ENCODE measurements around the gene MAP1A. TPM values are rescaled to one million over a fixed set of nuclear protein-coding genes. Genes with fewer than 3 reads are reported as not detected.

The MAP1A gene
- total RNA-seq, 1 experiment from 2014 or later, result 1.9 TPM

DNA sequence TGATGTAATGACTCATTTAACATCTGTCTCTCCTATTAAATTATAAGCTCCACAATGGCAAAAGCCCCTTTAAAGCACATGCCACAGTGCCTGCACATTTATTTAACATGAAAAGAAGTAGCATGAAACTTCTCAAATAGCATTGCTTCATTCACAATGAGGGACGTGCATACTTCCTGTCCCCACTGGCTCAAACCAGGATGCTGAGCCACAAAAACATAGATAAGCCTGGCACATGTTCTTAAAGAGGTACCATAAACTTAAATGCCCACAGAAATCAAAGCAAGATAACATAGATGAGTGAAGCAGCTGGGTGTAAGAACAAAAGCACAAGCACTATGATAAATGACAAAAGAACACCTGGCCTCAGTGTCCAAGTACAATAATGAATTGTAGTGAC lies 28.2 kb upstream of the MAP1A start:
- no peak for TF ChIP-seq JUND (IDR thresholded peaks at IDR 0.05)
- TF ChIP-seq ELF1 (IDR thresholded peaks at IDR 0.05; ENCODE audit: borderline replicate concordance, low read depth), result no peak
- no peak for TF ChIP-seq FOSL1 (IDR thresholded peaks at IDR 0.05; ENCODE audit: low read depth)
- no peak for TF ChIP-seq CEBPB (IDR thresholded peaks at IDR 0.05; ENCODE audit: low read depth)
- TF ChIP-seq SIN3A (IDR thresholded peaks at IDR 0.05; ENCODE audit: low read depth), result no peak
- TF ChIP-seq ZFX (IDR thresholded peaks at IDR 0.05), result no peak
- TF ChIP-seq RAD21 (IDR thresholded peaks at IDR 0.05; ENCODE audit: low read depth), result no peak
- DNase-seq (ENCODE audit: low read depth, low spot score) (no peak), ATAC-seq (no peak)
- H3K9me3 ChIP-seq (ENCODE audit: control insufficient read depth in 1 of 2, insufficient read depth in 1 of 2, low read depth in 1 of 2, low read length in 2 of 2), result no peaks in the 10 kb centered on the region
- H3K79me2 ChIP-seq (ENCODE audit: insufficient read depth, low read length), result peaks cover 9% of the 10 kb centered on the region
- no peak overlapping the region for H3K4me3 ChIP-seq (replicated peaks in 1 of 2; ENCODE audit: low read depth in 1 of 2, low read length in 2 of 2)
- no peaks in the 10 kb centered on the region for H3K27me3 ChIP-seq (ENCODE audit: insufficient read depth, low read length)
- no peak overlapping the region for H3K27ac ChIP-seq (ENCODE audit: low read depth, low read length)
- no peak overlapping the region for H3K4me2 ChIP-seq (ENCODE audit: low read length)
- RAD21 ChIA-PET (ENCODE audit: low non-redundant PET in 1 of 2, low total read pairs in 2 of 2, uncharacterized antibody in 2 of 2, unreplicated experiment in 2 of 2), result no interaction called here
- POLR2A ChIA-PET, result no interaction called here
- H2AFZ ChIP-seq (ENCODE audit: low read depth, low read length, poor library complexity, severe bottlenecking), result no peak overlapping the region
- H3K9ac ChIP-seq (ENCODE audit: low read length), result no peak overlapping the region
- intact Hi-C loops (cut with micrococcal nuclease), result no loop called here
- CTCF ChIA-PET, result no interaction called here
- peaks cover 11 to 32% of the 10 kb centered on the region in 2 experiments for H3K36me3 ChIP-seq (ENCODE audit: control insufficient read depth in 1 of 2, insufficient read depth in 2 of 2, low read length in 2 of 2)
- H3K4me1 ChIP-seq (ENCODE audit: control insufficient read depth in 1 of 2, insufficient read depth in 2 of 2, low read length in 2 of 2), result peaks cover 4 to 13% of the 10 kb centered on the region in 2 experiments; a peak in 3 of 4 replicates
- no TSS peak for BruUV-seq (replicated peaks)
- no peaks in the 10 kb centered on the region for H3K9me2 ChIP-seq (ENCODE audit: insufficient read depth)
- H4K20me1 ChIP-seq (ENCODE audit: insufficient read depth), result no peaks in the 10 kb centered on the region

- peak overlapping the region; percentile 89 for H3K4me2 ChIP-seq (ENCODE audit: low read length)
- peaks cover 9% of the 10 kb centered on the region for H3K79me2 ChIP-seq (ENCODE audit: insufficient read depth, low read length)
- no peaks in the 10 kb centered on the region for H3K9me2 ChIP-seq (ENCODE audit: insufficient read depth)
- no peaks in the 10 kb centered on the region for H3K9me3 ChIP-seq (ENCODE audit: control insufficient read depth in 1 of 2, insufficient read depth in 1 of 2, low read depth in 1 of 2, low read length in 2 of 2)
- TF ChIP-seq, protein P1, sequence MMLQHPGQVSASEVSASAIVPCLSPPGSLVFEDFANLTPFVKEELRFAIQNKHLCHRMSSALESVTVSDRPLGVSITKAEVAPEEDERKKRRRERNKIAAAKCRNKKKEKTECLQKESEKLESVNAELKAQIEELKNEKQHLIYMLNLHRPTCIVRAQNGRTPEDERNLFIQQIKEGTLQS (IDR thresholded peaks at IDR 0.05), result no peak
- TF ChIP-seq YY1 (IDR thresholded peaks at IDR 0.05; ENCODE audit: extremely low read depth, insufficient replicate concordance, low read depth, low read length) (no peak), EZH2phosphoT487 (IDR thresholded peaks at IDR 0.05; ENCODE audit: borderline replicate concordance) (no peak)
- DNase-seq (ENCODE audit: low read depth, low spot score) (no peak), ATAC-seq (no peak)
- peak overlapping the region; percentile 79 for H3K9ac ChIP-seq (ENCODE audit: low read length)
- intact Hi-C loops (cut with micrococcal nuclease), result no loop called here
- 0 out of 2 replicates have a peak overlapping the region, but pooled peaks have one; percentile 49 for H3K27ac ChIP-seq (ENCODE audit: low read depth, low read length)
- peaks cover 11 to 21% of the 10 kb centered on the region in 2 experiments for H3K36me3 ChIP-seq (ENCODE audit: control insufficient read depth in 1 of 2, insufficient read depth in 2 of 2, low read length in 2 of 2)
- peaks cover 4 to 13% of the 10 kb centered on the region in 2 experiments; a peak in 3 of 4 replicates for H3K4me1 ChIP-seq (ENCODE audit: control insufficient read depth in 1 of 2, insufficient read depth in 2 of 2, low read length in 2 of 2)
- H3K4me3 ChIP-seq (replicated peaks in 1 of 2; ENCODE audit: low read depth in 1 of 2, low read length in 2 of 2), result peak overlapping the region; percentile 77 to 84
- ChIA-PET CTCF (interaction anchor here (1.1 kb wide), 1 partner anchor 22 kb away, joined by 3 read pairs; no protein-coding TSS in a partner anchor), POLR2A (no interaction called here), RAD21 (ENCODE audit: low non-redundant PET in 1 of 2, low total read pairs in 2 of 2, uncharacterized antibody in 2 of 2, unreplicated experiment in 2 of 2) (no interaction called here)
- no TSS peak for BruUV-seq (replicated peaks)
- H4K20me1 ChIP-seq (ENCODE audit: insufficient read depth), result no peaks in the 10 kb centered on the region
- no peaks in the 10 kb centered on the region for H3K27me3 ChIP-seq (ENCODE audit: insufficient read depth, low read length)
- H2AFZ ChIP-seq (ENCODE audit: low read depth, low read length, poor library complexity, severe bottlenecking), result no peak overlapping the region
Measured at GRCh38 chr15:43492266-43492665, 25.1 kb upstream of the MAP1A start.
